Vagina (tissue), 2 donors: ENCODE measurements around the gene OR51G2.

ENCODE experiments used
- CTCF ChIP-seq, 3 experiments: fragments of 450-650 bp in 2 of 3; fragments of 200-600 bp in 1 of 3; sonication (generic) in 1 of 3; IDR thresholded peaks; one replicate each; pipeline ENCODE4 v1.5.1; 2017 to 2019; ENCODE audit warnings: antibody characterized with exemption in 3 of 3, mild to moderate bottlenecking in 2 of 3, moderate library complexity in 2 of 3
- POLR2A ChIP-seq, 2 donors: fragments of 450-650 bp; IDR thresholded peaks; one replicate each; pipeline ENCODE4 v1.6.1; 2017; ENCODE audit warnings: antibody characterized with exemption in 2 of 2, mild to moderate bottlenecking in 2 of 2, moderate library complexity in 2 of 2

GRCh38 chr11:4919250-4919649, at the start of gene OR51G2:
- TF ChIP-seq CTCF (IDR thresholded peaks at IDR 0.05) (no peak), POLR2A (IDR thresholded peaks at IDR 0.05) (no peak)
